Sigmoid colon (tissue), 7 donors: Measurements from ENCODE around the gene SHFL. TPM values are rescaled to one million over a fixed set of nuclear protein-coding genes. Genes with fewer than 3 reads are reported as not detected.

Experiments
- DNase-seq: peaks from one replicate; pipeline ENCODE4 v3.0.0-alpha.2; 2019
- H3K27ac ChIP-seq, 4 donors: fragments of 200-600 bp; sonication (generic); one replicate each; pipeline ENCODE4 v1.5.1; 2016 to 2019; ENCODE audit warnings: mild to moderate bottlenecking in 1 of 4
- H3K27me3 ChIP-seq, 3 donors: fragments of 200-600 bp; sonication (generic); one replicate each; pipeline ENCODE4 v1.5.1; 2019; ENCODE audit warnings: mild to moderate bottlenecking in 1 of 3
- H3K36me3 ChIP-seq, 4 donors: fragments of 200-600 bp; sonication (generic); one replicate each; pipeline ENCODE4 v1.5.1; 2016 to 2019
- H3K4me1 ChIP-seq, 4 donors: fragments of 200-600 bp; sonication (generic); one replicate each; pipeline ENCODE4 v1.5.1; 2017 to 2019
- H3K4me3 ChIP-seq, 4 donors: fragments of 200-600 bp; sonication (generic); one replicate each; pipeline ENCODE4 v1.5.1; 2017 to 2019; ENCODE audit warnings: mild to moderate bottlenecking in 2 of 4, moderate library complexity in 1 of 4
- H3K9me3 ChIP-seq, 4 donors: fragments of 200-600 bp in 3 of 4; sonication (generic) in 3 of 4; one replicate each; pipeline versions ENCODE4 v1.5.1 to v1.6.1; 2013 to 2019
- EP300 ChIP-seq, 4 donors: sonication (generic); formaldehyde crosslinking; IDR thresholded peaks; one replicate each; pipeline ENCODE4 v1.6.1; 2017; ENCODE audit warnings: antibody characterized with exemption in 4 of 4
- POLR2A ChIP-seq, 2 donors: fragments of 450-650 bp; IDR thresholded peaks; one replicate each; pipeline ENCODE4 v1.6.1; 2016; ENCODE audit warnings: antibody characterized with exemption in 2 of 2, mild to moderate bottlenecking in 2 of 2, moderate library complexity in 2 of 2
- POLR2AphosphoS5 ChIP-seq, 4 donors: sonication (generic); formaldehyde crosslinking; IDR thresholded peaks; one replicate each; pipeline ENCODE4 v1.6.1; 2017; ENCODE audit warnings: antibody characterized with exemption in 4 of 4
- WGBS, 2 donors: extraction: QIAGEN DNeasy Blood & Tissue Kit; methylation state at CpG; one replicate each; pipeline ENCODE4 v1.1.7; 2013; 5-methylcytosine and 5-hydroxymethylcytosine counted together
- intact Hi-C: fragments of 100-400 bp; cut with DNase I; formaldehyde crosslinking; loops from one replicate; pipeline ENCODE4 v1.15.1; 2023
- polyA plus RNA-seq, 3 donors: library from polyadenylated mRNA; stranded (reverse); fragments of 200-250 nt; gene quantifications; one replicate each; pipeline ENCODE4 v1.2.3, GENCODE V29; 2013
- total RNA-seq, 4 donors: library from RNA; depleted of rRNA; stranded (reverse); fragments of >200 nt; gene quantifications; one replicate each; pipeline ENCODE4 v1.1.0, GENCODE V29; 2016
- TF ChIP-seq, protein P1 (sequence below), 4 experiments: fragments of 450-650 bp in 3 of 4; fragments of 200-600 bp in 1 of 4; IDR thresholded peaks; one replicate each; pipeline ENCODE4 v1.5.1; 2016 to 2019; ENCODE audit warnings: antibody characterized with exemption in 4 of 4, mild to moderate bottlenecking in 3 of 4, moderate library complexity in 2 of 4
- donor health status: healthy with polysubstance abuse.
- donor health status: Bipolar disorder and iron deficiency.
- donor health status: healthy.

Gene SHFL
- total and polyA plus RNA-seq, 7 donors = 17.1 to 44.9 (median 26.2) TPM

DNA sequence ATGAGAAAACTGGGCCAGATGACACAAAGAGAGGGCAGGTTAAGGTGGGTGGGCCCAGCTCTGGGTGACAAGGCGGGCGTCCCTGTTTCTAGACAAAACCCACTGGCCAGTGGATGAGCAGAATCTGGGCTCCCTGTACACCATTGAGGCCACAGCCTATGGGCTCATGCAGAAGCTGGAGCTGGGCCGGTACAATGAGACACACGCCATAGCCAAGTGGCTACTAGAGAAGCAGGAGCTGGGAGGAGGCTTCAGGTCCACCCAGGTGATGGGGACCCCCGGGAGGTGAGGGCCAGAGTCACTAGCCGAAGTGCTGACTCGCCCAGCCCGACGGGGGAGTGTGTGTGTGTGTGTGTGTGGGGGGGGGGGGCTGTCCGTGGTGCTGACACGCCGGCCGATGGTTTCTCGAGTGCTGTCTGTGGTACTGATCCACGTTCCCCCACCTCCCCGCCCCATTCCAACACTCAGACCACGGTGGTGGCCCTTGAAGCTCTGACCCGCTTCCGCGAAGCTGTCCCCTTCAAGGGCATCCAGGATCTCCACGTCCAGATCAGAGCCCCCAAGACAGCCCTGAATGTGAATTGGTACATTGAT lies 24.3 kb upstream of the SHFL start:
- TF ChIP-seq EP300 (IDR thresholded peaks at IDR 0.05) = no peak
- TF ChIP-seq, protein P1, sequence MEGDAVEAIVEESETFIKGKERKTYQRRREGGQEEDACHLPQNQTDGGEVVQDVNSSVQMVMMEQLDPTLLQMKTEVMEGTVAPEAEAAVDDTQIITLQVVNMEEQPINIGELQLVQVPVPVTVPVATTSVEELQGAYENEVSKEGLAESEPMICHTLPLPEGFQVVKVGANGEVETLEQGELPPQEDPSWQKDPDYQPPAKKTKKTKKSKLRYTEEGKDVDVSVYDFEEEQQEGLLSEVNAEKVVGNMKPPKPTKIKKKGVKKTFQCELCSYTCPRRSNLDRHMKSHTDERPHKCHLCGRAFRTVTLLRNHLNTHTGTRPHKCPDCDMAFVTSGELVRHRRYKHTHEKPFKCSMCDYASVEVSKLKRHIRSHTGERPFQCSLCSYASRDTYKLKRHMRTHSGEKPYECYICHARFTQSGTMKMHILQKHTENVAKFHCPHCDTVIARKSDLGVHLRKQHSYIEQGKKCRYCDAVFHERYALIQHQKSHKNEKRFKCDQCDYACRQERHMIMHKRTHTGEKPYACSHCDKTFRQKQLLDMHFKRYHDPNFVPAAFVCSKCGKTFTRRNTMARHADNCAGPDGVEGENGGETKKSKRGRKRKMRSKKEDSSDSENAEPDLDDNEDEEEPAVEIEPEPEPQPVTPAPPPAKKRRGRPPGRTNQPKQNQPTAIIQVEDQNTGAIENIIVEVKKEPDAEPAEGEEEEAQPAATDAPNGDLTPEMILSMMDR (IDR thresholded peaks at IDR 0.05) = no peak
- 30 to 38% methylated on average over 21 of the region's 21 CpGs for WGBS, 2 donors

DNA sequence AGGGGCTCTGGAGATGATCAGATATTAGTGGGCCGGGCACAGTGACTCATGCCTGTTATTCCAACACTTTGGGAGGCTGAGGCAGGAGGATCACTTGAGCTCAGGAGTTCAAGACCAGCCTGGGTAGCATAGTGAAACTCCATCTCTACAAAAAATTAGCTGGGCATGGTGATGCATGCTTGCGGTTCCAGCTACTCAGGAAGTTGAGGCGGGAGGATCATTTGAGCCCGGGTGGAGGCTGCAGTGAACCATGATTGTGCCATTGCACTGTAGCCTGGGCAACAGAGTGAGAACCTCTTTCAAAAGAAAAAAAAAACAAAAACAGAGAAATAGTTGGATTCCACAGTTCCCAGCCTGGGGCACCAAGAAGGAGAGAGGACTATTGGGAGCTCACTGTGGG lies 17.9 kb upstream of the SHFL start:
- no peaks in the 10 kb centered on the region for H3K36me3 ChIP-seq
- 64 to 69% methylated on average over 4 of the region's 4 CpGs for WGBS, 2 donors
- intact Hi-C loops = no loop called here

More for the DNA sequence above, 24.3 kb upstream of the SHFL start:
- Histone ChIP-seq H3K9me3 (no peaks in the 10 kb centered on the region), H3K36me3 (no peaks in the 10 kb centered on the region), H3K4me3 (no peak overlapping the region), H3K4me1 (no peaks in the 10 kb centered on the region), H3K27ac (no peak overlapping the region), H3K27me3 (peaks cover 0 to 30% (median 7%) of the 10 kb centered on the region in 3 donors)
- intact Hi-C loops = no loop called here
- no peak for DNase-seq

DNA sequence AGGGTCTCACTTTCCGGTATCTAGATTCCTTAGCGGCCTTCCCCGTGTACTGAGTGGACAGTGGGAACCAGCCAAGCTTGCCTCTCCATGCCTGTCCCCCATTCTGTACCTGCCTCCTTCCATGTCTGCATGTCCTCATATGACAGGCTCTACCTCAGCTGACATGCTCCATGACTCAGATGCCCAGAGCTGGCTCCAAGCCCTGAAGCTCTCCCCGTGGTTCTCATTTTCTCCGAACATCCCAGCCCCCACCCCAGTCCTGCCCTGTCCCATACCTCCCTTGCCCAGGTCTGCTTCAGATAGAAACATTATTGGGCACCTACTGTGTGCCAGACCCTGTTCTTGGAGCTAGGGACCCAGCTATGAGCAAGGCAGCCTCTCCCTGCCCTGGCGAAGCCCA lies 17.1 kb upstream of the SHFL start:
- TF ChIP-seq POLR2A (IDR thresholded peaks at IDR 0.05) = no peak
- TF ChIP-seq, protein P1 (IDR thresholded peaks at IDR 0.05) = no peak
- no peak for TF ChIP-seq POLR2AphosphoS5 (IDR thresholded peaks at IDR 0.05)
- no peaks in the 10 kb centered on the region for H3K4me1 ChIP-seq
- H3K9me3 ChIP-seq = peaks cover 0 to under 1% (median under 1%) of the 10 kb centered on the region in 4 donors
- H3K27ac ChIP-seq = no peak overlapping the region
- DNase-seq = no peak
- no peaks in the 10 kb centered on the region for H3K36me3 ChIP-seq
- intact Hi-C loops = no loop called here
- 69 to 74% methylated on average over 6 of the region's 6 CpGs for WGBS, 2 donors
- H3K4me3 ChIP-seq = no peak overlapping the region
- no peaks in the 10 kb centered on the region for H3K27me3 ChIP-seq

More for the DNA sequence above, 17.9 kb upstream of the SHFL start:
- DNase-seq = no peak
- Histone ChIP-seq H3K9me3 (no peaks in the 10 kb centered on the region), H3K4me3 (no peak overlapping the region), H3K27me3 (no peaks in the 10 kb centered on the region), H3K4me1 (no peaks in the 10 kb centered on the region), H3K27ac (no peak overlapping the region)
- TF ChIP-seq EP300 (IDR thresholded peaks at IDR 0.05) = no peak
- TF ChIP-seq, protein P1 (IDR thresholded peaks at IDR 0.05) = no peak
- TF ChIP-seq POLR2AphosphoS5 (IDR thresholded peaks at IDR 0.05) = no peak
- no peak for TF ChIP-seq POLR2A (IDR thresholded peaks at IDR 0.05)

DNA sequence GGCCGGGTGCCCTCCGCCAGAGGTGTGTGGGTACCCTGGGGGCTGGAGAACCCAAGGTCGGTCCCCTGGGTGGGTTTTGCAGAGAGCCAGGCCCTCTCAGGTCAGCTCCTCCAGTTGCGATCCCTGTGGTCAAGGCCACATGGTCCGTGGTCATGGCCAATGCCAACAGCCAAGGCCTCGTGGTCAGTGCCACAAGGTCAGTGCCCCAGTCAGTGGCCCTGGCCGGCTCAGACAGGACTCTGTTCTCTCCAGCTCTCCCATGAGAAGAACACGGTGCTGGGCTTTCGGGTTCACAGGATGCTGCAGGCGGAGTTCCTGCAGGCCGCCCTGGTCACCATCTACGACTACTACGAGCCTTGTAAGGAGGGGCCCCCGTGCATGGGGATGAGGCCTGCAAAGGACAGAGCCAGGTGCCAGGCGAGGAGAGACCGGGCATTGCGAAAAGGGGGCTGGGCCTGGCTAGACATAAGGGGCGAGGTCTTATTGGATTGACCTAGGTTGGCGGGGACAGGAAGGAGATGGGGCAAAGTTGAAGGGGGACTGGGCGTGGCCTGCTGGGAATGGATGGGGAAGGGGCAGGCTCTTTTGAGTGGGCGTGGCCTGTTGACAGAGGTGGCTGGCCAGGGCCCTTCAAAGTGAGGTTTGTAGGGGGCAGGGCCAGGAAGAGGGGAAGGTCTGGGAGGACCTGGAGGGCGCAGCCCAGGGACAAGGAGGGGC lies 15.2 kb upstream of the SHFL start:
- no peaks in the 10 kb centered on the region for H3K27me3 ChIP-seq

More for the DNA sequence above, 15.2 kb upstream of the SHFL start:
- Histone ChIP-seq H3K27ac (no peak overlapping the region), H3K4me3 (no peak overlapping the region), H3K36me3 (no peaks in the 10 kb centered on the region), H3K4me1 (no peaks in the 10 kb centered on the region), H3K9me3 (peaks cover 0 to 2% (median under 1%) of the 10 kb centered on the region in 4 donors)
- WGBS, 2 donors = 73 to 77% methylated on average over 22 of the region's 22 CpGs
- DNase-seq = no peak
- intact Hi-C loops = no loop called here
- no peak for TF ChIP-seq EP300 (IDR thresholded peaks at IDR 0.05)
- TF ChIP-seq, protein P1 (IDR thresholded peaks at IDR 0.05) = no peak
- no peak for TF ChIP-seq POLR2AphosphoS5 (IDR thresholded peaks at IDR 0.05)
- TF ChIP-seq POLR2A (IDR thresholded peaks at IDR 0.05) = no peak
